ENCODE data around the gene PLEKHA4. TPM values are rescaled to one million over a fixed set of nuclear protein-coding genes. Genes with fewer than 3 reads are reported as not detected.

The PLEKHA4 gene
- total and polyA plus RNA-seq, 10 of the 15 experiments (the other 5 are each of a cell fraction or from before 2014, with no cell fraction given): 0.13 to 10.0 (median 6.4) TPM; not detected in 1

DNA sequence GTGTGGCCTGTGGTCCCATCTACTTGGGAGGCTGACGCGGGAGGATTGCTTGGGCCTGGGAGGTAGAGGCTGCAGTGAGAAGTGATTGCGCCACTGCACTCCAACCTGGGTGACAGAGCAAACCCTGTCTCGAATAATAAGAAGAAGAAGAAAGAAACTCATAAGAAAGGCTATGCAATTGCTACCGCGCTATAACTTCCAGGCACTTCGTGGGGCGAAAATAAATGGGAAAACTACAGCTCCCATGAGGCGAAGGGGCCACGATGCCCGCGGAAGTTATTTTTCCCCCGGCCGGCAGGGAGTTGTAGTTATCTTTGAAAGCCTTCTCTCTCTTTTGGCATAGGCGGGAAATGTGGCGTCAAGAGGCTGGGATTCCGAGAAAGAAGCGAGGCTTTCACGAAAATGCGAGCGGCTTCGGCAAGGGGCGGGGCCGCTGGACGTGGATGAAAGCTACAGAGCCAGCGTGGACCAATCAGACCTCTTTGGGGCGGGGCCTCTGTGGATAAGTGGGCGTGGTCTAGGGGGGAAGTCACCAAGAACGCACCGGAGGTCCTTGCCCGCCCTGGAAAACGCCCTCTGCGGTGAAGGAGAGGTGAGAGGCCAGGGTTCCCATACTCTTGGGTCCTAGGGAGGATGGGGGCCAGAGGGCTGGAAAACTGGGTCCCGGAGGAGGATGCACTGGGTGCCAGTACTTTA, 31.5 kb upstream of the PLEKHA4 start, which contains the start of gene NUCB1:
Gene NUCB1 (plus strand): TSS at position 532 of the 696 bp plus-strand sequence. CDS start 485 bp downstream, outside the sequence.
- in situ Hi-C loops (cut with MboI): no loop called here
- peak; percentile 97 for FAIRE-seq
- CTCF ChIA-PET: interaction anchor here (1.2 to 2.4 kb wide), 8 partner anchors 11 to 110 kb away, joined by 3 to 11 read pairs (median 5); partner anchors contain the start of genes GYS1 and RUVBL2
- DNase-seq (ENCODE audit: low read depth, low spot score): peak; percentile 89
- Histone ChIP-seq H3K4me2 (ENCODE audit: control insufficient read depth, insufficient read depth) (peak within 1 kb of the TSS; percentile 72), H3K4me1 (ENCODE audit: control insufficient read depth, insufficient read depth, low read length) (no peaks in the 10 kb centered on the region; the same call in 1 of the 2 replicates), H4K20me1 (ENCODE audit: control insufficient read depth, insufficient read depth) (no peaks in the 10 kb centered on the region), H3K4me3 (peak within 1 kb of the TSS; percentile 99), H3K36me3 (ENCODE audit: control insufficient read depth in 2 of 2, insufficient read depth in 2 of 2, low read length in 1 of 2) (no peaks in the 10 kb centered on the region; a peak in 1 of 4 replicates), H3K9me3 (replicated peaks; ENCODE audit: control insufficient read depth, insufficient read depth, low read length) (no peaks in the 10 kb centered on the region), H3K9ac (ENCODE audit: control insufficient read depth, insufficient read depth, low read length) (peak within 1 kb of the TSS; percentile 67), H3K79me2 (ENCODE audit: control insufficient read depth, insufficient read depth, low read length) (peaks cover 14% of the 10 kb centered on the region), H2AFZ (ENCODE audit: control insufficient read depth, low read depth, low read length) (peak within 1 kb of the TSS; percentile 83), H3K27ac (ENCODE audit: control insufficient read depth, insufficient read depth) (peak within 1 kb of the TSS; percentile 47), H3K27me3 (replicated peaks in 1 of 2; ENCODE audit: control insufficient read depth in 2 of 2, insufficient read depth in 2 of 2, low read length in 1 of 2) (no peaks in the 10 kb centered on the region)
- intact Hi-C loops (cut with micrococcal nuclease; ENCODE audit: unreplicated experiment): no loop called here
- 6% methylated on average over 34 of the region's 34 CpGs for WGBS (ENCODE audit: insufficient coverage, insufficient replicate concordance, low lambda C conversion rate, missing lambda C conversion rate)
- BruUV-seq (replicated peaks): TSS peak; percentile 81
- POLR2A ChIA-PET: interaction anchor here (0.5 to 3.0 kb wide), 12 partner anchors 11 to 678 kb away, joined by 3 to 21 read pairs (median 6); partner anchors contain the start of genes BAX, FTL, GYS1 and RUVBL2
- RAD21 ChIA-PET (ENCODE audit: unreplicated experiment): interaction anchor here (0.8 to 2.2 kb wide), 10 partner anchors 15 to 93 kb away, joined by 3 to 13 read pairs (median 4); partner anchors contain the start of genes GYS1 and RUVBL2
- peak; percentile 95 for ATAC-seq
- SMC1A ChIA-PET (ENCODE audit: uncharacterized antibody, unreplicated experiment): interaction anchor here (0.6 to 2.3 kb wide), 7 partner anchors 14 to 112 kb away, joined by 3 to 16 read pairs (median 4); partner anchors contain the start of genes BAX and PPP1R15A
- TF ChIP-seq CHD2 (IDR thresholded peaks at IDR 0.05; ENCODE audit: borderline replicate concordance, low read depth, low read length) (0 out of 2 replicates have a peak, but pooled peaks have one; percentile 31), NR2C1 (IDR thresholded peaks at IDR 0.05) (peak; percentile 95), IKZF1 (conservative IDR thresholded peaks at IDR 0.05) (peak; percentile 81), CREM (IDR thresholded peaks at IDR 0.05; ENCODE audit: low read depth) (peak; percentile 62; the same call in 1 of the 2 replicates), SP1 (IDR thresholded peaks at IDR 0.05; ENCODE audit: low read depth, low read length) (peak; percentile 83), MXI1 (IDR thresholded peaks at IDR 0.05; ENCODE audit: low read depth, low read length) (peak; percentile 41; the same call in 1 of the 2 replicates), YBX1 (IDR thresholded peaks at IDR 0.05) (no peak), HCFC1 (IDR thresholded peaks at IDR 0.05; ENCODE audit: low read length) (peak; percentile 77), STAT3 (IDR thresholded peaks at IDR 0.05; ENCODE audit: low read depth, low read length) (no peak), SPI1 (IDR thresholded peaks at IDR 0.05; ENCODE audit: borderline replicate concordance, insufficient read depth, low read depth, low read length) (peak; percentile 76; the same call in 1 of the 2 replicates), ZNF217 (IDR thresholded peaks at IDR 0.05) (no peak)
- TF ChIP-seq, protein P1, sequence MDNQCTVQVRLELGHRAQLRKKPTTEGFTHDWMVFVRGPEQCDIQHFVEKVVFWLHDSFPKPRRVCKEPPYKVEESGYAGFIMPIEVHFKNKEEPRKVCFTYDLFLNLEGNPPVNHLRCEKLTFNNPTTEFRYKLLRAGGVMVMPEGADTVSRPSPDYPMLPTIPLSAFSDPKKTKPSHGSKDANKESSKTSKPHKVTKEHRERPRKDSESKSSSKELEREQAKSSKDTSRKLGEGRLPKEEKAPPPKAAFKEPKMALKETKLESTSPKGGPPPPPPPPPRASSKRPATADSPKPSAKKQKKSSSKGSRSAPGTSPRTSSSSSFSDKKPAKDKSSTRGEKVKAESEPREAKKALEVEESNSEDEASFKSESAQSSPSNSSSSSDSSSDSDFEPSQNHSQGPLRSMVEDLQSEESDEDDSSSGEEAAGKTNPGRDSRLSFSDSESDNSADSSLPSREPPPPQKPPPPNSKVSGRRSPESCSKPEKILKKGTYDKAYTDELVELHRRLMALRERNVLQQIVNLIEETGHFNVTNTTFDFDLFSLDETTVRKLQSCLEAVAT (IDR thresholded peaks at IDR 0.05): peak; percentile 88; the same call in 1 of the 2 replicates
- TF ChIP-seq, protein P2, sequence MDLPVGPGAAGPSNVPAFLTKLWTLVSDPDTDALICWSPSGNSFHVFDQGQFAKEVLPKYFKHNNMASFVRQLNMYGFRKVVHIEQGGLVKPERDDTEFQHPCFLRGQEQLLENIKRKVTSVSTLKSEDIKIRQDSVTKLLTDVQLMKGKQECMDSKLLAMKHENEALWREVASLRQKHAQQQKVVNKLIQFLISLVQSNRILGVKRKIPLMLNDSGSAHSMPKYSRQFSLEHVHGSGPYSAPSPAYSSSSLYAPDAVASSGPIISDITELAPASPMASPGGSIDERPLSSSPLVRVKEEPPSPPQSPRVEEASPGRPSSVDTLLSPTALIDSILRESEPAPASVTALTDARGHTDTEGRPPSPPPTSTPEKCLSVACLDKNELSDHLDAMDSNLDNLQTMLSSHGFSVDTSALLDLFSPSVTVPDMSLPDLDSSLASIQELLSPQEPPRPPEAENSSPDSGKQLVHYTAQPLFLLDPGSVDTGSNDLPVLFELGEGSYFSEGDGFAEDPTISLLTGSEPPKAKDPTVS (IDR thresholded peaks at IDR 0.05; ENCODE audit: low read depth, low read length): peak; percentile 95
- TF ChIP-seq, protein P3, sequence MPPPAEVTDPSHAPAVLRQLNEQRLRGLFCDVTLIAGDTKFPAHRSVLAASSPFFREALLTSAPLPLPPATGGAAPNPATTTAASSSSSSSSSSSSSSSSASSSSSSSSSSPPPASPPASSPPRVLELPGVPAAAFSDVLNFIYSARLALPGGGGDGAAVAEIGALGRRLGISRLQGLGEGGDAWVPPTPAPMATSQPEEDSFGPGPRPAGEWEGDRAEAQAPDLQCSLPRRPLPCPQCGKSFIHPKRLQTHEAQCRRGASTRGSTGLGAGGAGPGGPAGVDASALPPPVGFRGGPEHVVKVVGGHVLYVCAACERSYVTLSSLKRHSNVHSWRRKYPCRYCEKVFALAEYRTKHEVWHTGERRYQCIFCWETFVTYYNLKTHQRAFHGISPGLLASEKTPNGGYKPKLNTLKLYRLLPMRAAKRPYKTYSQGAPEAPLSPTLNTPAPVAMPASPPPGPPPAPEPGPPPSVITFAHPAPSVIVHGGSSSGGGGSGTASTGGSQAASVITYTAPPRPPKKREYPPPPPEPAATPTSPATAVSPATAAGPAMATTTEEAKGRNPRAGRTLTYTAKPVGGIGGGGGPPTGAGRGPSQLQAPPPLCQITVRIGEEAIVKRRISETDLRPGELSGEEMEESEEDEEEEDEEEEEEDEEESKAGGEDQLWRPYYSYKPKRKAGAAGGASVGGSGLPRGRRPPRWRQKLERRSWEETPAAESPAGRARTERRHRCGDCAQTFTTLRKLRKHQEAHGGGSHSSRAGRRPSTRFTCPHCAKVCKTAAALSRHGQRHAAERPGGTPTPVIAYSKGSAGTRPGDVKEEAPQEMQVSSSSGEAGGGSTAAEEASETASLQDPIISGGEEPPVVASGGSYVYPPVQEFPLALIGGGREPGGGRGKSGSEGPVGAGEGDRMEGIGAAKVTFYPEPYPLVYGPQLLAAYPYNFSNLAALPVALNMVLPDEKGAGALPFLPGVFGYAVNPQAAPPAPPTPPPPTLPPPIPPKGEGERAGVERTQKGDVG (CRISPR knock-in tag; IDR thresholded peaks at IDR 0.05): no peak
